GM23248 (cell line): ENCODE data around the gene RPUSD2.
"Not testable (repeated sequence)": the region's sequence is repeated elsewhere in the genome, so short reads cannot be mapped to it uniquely, and the experiment has no call there.

ENCODE experiments used
- EZH2 ChIP-seq: fragments of 200-600 bp; sonication (generic); IDR thresholded peaks from 2 replicates; pipeline ENCODE4 v1.6.1; 2018; ENCODE audit warnings: antibody characterized with exemption, mild to moderate bottlenecking; ENCODE audit not compliant: insufficient read depth, poor library complexity, severe bottlenecking
- EZH2phosphoT487 ChIP-seq: fragments of 200-600 bp; sonication (generic); IDR thresholded peaks from 2 replicates; pipeline ENCODE4 v1.6.1; 2018; ENCODE audit warnings: antibody characterized with exemption, moderate library complexity, mild to moderate bottlenecking, low read depth; ENCODE audit not compliant: insufficient read depth

DNA sequence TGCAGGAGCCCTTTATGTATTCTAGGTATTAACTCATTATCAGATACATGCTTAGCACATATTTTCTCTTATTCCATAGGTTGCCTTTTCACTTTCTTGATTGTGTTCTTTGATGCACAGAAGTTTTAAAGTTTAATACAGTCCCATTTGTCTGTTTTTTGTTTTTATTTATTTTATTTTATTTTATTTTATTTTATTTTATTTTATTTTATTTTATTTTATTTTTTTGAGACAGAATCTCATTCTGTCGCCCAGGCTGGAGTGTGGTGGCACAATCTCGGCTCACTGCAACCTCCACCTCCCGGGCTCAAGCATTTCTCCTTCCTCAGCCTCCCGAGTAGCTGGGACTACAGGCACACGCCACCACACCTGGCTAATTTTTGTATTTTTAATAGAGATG lies 7.8 kb downstream of the RPUSD2 start:
- TF ChIP-seq EZH2phosphoT487, EZH2: not testable (repeated sequence)
